Activated naive CD4-positive, alpha-beta T cell treated with anti-CD3 and anti-CD28 coated beads, Interleukin-2, amount 50 U/mL, for 16 hours (primary cell): Measurements from ENCODE around the gene PTPRK.
"Not testable (repeated sequence)": the region's sequence is repeated elsewhere in the genome, so short reads cannot be mapped to it uniquely, and the experiment has no call there.

Experiments
- DNase-seq: peaks from one replicate; pipeline ENCODE4 v3.0.0-alpha.2; 2020

Gene PTPRK

DNA sequence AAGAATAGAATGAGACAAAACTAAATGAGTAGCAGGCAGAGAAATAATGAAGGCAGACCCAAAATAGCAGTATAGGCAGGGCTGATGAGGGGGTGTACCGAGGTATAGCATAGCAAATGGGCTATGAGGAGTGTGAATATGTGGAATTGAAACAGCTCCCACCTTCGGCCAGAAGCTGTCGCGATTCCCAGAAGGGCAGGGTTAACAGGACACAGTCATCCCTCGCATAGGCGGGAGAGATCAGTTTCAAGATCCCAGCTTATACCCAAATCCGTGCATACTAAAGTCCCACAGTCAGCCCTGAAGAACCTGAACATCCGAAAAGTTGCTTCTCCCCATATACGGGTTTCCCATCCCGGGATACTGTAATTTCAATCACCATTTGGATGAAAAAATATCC, 82.7 kb downstream of the PTPRK start:
- no peak for DNase-seq

DNA sequence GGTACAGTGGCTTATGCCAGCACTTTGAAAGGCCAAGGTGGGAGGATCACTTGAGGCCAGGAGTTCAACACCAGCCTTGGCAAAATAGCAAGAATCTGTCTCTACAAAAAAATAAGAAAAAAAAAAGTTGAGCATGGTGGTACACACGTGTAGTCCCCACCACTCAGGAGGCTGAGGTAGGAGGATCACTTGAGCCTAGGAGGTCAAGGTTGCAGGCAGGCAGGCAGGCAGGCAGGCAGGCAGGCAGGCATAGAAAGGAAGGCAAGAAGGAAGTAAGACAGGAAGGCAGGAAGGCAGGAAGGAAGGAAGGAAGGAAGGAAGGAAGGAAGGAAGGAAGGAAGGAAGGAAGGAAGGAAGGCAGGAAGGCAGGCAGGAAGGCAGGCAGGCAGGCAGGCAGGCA, 85.6 kb downstream of the PTPRK start:
- not testable (repeated sequence) for DNase-seq

- no peak for DNase-seq
Observed at GRCh38 chr6:128432394-128432793, 88.0 kb downstream of the PTPRK start.

DNA sequence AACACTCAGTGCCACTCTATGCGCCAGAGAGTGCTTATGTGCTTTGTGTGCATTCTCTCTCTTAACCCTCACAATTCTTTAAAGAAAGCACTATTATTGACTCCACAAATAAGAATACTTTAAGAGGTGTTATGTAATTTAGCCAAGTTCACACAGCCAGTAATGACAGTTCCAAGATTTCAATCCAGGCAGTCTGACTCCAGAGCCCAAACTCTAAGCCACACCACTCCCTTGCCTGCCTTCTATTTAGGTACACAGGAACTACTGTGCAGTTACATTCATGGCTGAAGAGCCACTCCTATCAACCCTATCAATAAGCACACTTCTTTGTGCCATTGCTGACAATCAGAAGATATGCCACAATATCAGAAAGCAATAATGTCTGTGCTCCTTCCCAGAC, 93.3 kb downstream of the PTPRK start:
- DNase-seq: no peak

DNA sequence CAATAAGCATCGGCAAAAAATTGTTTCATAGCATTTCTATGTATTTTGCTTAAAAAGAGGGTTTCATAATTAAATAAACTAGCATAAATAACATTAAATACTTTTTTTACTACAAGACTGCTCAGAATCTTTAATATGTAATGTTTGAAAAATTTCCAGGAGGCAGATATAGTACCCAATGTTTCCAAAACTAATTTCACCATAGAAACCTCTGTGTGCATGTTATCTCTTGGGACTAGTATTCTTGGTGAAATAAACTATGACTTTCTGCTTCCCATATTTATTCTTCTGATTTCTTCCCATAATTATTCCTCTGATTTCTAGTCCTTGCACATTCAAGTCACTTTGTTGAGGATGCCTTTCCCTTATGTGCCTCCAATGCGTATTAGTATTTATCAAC, 94.5 kb downstream of the PTPRK start:
- DNase-seq: no peak

DNA sequence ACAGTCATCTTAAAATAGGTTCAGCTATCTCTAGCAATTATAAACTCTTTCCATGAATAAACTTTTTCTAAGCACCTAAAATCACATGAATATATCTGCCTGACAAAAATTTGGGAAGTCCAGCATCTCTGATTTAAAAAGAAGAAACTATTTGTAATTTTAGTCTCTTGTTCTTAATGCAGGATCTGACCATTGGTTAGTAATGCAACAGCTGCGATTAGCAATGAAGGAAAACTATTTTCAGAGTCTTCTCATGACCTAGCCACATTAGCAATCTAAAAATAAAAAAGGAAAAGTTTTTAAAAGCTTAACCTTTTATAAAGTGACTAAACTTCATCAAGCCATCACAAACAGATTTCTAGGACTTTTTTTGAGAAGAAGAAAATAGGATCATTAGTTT, 97.5 kb downstream of the PTPRK start:
- DNase-seq: no peak

- DNase-seq: no peak
Observed at GRCh38 chr6:128422200-128422599, 98.2 kb downstream of the PTPRK start.

DNA sequence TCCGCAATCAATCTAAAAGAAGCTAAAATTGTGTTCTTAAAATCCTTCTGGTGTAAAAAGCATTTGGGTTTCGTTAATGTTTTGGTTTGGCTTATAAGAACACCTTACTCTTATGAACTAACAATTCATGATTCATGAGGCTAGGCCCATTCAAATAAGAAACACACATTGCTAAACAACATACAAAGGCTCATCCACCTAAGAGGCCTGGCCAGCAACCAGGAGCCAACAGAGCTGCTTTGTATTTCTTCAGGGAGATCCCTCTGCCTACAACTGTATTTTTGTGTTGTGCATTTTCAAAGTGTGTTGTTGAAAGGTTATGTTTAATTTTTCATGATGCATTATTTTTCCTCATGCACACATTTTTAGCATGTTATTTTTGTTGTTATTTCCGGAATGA, 98.6 kb downstream of the PTPRK start:
- no peak for DNase-seq

DNA sequence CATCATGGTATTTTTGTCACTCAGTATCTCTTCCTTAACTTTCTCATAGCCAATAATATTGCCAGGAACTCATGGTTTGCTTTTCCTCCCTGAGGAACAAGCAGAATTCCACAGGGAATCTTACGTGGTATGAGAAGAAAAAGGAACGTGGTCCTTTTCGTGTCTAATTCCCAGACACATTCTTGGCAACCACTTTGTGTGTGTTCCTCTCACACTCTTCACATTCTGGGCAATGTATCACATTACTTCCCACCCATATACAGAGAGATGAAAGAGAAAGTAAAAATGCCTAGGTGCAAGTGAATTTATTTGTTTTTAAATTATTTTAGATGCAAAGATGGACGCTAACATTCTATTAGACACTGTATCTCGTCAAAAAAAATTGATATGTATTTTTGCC, 102.7 kb downstream of the PTPRK start:
- DNase-seq: no peak

GRCh38 chr6:128415387-128415786, 105.0 kb downstream of the PTPRK start:
- no peak for DNase-seq

DNA sequence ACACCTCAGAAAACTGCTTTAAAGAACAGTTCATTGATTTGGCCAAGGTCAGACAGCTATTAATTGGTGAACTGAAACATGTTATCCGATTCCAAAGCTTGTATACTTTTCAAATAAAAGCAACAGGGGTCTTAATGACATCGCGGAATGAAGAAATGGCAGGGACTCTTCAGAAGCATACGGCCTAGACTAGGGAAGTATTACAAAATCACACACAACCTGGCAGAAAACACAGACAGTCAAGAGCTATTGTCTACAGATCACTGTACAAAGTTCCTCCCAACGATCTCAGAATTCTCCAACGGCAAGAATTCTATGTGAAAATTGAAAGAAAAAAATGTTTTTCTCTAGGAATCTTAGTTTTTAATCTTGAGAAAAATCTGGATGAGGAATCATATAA, 105.5 kb downstream of the PTPRK start:
- no peak for DNase-seq

GRCh38 chr6:128413291-128413690, 107.1 kb downstream of the PTPRK start:
- no peak for DNase-seq

DNA sequence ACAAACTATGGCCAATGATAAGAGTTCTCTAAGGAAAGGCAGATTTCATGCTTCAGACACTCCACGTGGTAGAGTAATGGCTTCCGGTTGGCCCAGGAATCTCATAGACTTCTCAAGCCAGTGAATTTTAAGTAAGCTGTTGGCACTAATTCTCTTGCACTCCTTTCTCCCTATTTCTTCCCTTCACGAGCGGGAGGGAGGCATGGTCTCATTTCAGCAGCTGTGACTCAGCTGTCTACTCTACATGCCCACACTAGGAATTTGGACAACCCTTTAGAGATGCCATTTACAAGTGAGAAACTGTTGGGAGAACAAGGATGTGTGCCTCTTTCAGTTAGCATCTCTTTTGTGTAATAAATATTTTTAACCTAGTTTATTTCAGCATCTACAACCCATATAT, 107.7 kb downstream of the PTPRK start:
- no peak for DNase-seq

- no peak for DNase-seq
Observed at GRCh38 chr6:128410584-128410983, 109.8 kb downstream of the PTPRK start.

GRCh38 chr6:128409003-128409402, 111.4 kb downstream of the PTPRK start:
- no peak for DNase-seq

- DNase-seq: no peak
Observed at GRCh38 chr6:128406453-128406852, 113.9 kb downstream of the PTPRK start.

GRCh38 chr6:128403618-128404444, 116.6 kb downstream of the PTPRK start:
- DNase-seq: no peak

DNA sequence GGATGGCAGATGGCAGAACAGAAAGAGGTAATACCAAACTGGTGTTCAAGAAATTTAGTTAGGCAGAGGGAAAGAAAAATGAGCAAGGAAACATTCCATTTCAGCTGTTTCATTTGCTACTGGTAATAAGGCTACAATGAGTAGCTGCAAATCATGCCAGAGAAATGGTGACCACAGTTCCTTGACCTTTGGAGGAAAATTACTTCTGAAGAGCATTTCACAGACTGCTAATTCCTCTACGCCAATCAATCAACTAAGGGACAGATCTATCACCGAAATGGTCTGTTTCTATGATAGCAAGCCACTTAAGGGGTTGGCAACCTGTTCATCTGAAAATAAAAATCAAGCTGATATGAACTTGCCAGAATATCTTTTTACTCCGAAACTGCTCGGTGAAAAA, 119.5 kb downstream of the PTPRK start:
- no peak for DNase-seq

GRCh38 chr6:128397996-128398395, 122.4 kb downstream of the PTPRK start:
- no peak for DNase-seq

GRCh38 chr6:128395596-128395995, 124.8 kb downstream of the PTPRK start:
- no peak for DNase-seq

GRCh38 chr6:128395188-128395587, 125.2 kb downstream of the PTPRK start:
- no peak for DNase-seq

DNA sequence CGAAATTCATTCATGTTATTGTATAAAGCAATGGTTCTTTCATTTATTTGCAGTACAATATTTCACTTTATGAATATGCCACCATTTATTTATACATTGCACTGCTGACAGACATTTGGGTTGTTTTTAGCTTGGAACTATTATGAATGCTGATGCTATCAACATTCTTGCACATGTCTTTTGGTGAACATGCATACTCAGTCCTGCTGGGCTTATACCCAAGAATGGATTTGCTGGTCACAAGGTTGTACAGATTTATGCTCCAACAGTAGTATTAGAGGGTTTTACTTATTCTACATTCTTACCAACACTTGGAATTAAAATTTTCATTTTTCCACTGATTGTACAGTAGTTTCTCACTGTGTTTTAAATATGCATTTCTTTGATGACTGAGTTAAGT, 126.2 kb downstream of the PTPRK start:
- DNase-seq: no peak

GRCh38 chr6:128389820-128390534, 130.4 kb downstream of the PTPRK start:
- no peak for DNase-seq

DNA sequence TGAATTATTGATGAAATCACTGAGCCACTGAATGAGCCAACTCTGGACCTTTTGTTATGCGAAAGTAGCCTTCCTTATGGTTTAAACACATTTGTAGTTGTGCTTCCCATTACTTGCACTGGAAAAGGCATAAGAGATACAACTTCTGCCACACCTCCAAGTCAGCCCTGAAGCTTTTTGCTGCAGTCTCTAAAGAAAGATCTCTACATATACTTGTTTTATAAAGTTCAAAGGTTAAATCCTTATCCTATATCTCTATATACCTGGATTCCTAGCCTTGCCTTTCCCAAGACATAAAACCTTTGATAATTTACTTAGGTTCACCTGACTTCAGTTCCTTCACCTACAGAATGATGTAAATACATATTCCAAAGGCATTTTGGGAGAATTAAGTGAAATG, 132.0 kb downstream of the PTPRK start:
- no peak for DNase-seq

DNA sequence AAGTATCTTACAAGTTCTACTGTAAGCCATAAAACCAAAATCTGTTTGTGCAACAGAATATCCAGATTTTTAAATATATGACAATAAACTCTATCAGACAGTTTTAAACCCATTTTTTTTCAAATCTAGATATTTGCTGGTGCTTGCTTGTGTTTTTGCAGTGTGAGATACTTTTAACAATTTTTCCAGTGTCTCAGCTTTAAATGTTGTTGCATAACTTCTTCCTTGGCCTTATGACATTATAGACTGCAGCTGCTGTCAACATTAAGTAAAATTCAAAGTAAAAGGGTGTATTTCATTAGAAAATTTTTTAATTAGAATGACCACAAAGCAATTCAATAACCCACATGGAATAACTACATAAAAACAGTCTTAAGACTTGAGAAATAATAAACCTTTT, 139.5 kb downstream of the PTPRK start:
- no peak for DNase-seq
